PC-9 (cell line): ENCODE measurements around the gene SYT2.
"Not testable (repeated sequence)": the region's sequence is repeated elsewhere in the genome, so short reads cannot be mapped to it uniquely, and the experiment has no call there.

Experiments used
- EZH2 ChIP-seq: fragments of 200-600 bp; sonication (generic); IDR thresholded peaks from 2 replicates; pipeline ENCODE4 v1.8.0; 2017; ENCODE audit warnings: antibody characterized with exemption, low read depth
- TF ChIP-seq, protein P1 (sequence below): fragments of 200-600 bp; sonication (generic); conservative IDR thresholded peaks from 2 replicates; pipeline ENCODE4 v1.6.1; 2017; ENCODE audit warnings: mixed run types, antibody characterized with exemption, mild to moderate bottlenecking, moderate library complexity

DNA sequence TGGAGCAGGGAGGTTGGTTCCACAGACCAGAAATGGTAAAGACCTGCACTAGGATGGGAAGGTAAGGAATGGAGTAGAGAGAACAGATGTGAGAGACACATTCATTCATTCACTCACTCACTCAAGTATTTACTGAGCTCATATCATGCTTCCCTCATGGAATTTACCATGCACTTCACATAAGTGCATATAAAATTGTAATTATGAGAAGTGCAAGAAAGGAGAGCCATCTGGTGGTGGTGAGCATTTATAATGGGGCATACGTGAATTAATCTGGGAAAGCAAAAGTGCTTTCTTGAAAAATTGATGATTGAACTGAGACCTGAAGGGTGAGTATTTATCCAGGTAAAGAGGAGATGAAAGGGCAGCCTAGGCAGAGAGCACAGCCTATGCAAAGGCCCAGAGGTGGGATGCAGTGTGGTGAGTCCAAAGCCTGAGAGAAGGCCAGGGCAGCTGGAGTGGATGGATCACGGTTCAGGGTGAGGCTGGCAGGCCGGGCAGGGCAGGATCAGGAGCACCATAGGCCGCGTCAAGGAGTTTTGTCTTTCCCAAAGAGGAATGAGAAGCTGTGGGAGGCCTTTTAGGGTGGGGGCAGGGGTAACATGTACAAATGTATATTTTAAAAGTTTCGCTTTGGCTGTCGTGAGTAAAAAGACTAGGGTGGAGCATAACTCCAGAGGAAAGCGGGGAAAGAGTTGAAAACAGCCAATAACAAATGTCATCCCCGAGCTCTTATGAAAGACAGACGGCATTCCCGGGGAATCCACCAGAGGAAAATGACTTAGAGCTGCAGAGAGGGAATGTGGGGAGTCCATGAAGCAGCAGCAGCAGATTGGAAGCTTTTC, 95.7 kb downstream of the SYT2 start:
- TF ChIP-seq, protein P1, sequence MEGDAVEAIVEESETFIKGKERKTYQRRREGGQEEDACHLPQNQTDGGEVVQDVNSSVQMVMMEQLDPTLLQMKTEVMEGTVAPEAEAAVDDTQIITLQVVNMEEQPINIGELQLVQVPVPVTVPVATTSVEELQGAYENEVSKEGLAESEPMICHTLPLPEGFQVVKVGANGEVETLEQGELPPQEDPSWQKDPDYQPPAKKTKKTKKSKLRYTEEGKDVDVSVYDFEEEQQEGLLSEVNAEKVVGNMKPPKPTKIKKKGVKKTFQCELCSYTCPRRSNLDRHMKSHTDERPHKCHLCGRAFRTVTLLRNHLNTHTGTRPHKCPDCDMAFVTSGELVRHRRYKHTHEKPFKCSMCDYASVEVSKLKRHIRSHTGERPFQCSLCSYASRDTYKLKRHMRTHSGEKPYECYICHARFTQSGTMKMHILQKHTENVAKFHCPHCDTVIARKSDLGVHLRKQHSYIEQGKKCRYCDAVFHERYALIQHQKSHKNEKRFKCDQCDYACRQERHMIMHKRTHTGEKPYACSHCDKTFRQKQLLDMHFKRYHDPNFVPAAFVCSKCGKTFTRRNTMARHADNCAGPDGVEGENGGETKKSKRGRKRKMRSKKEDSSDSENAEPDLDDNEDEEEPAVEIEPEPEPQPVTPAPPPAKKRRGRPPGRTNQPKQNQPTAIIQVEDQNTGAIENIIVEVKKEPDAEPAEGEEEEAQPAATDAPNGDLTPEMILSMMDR: not testable (repeated sequence)
- not testable (repeated sequence) for TF ChIP-seq EZH2
